IMR-90 (cell line): Measurements from ENCODE around the gene LETM1. TPM values are rescaled to one million over a fixed set of nuclear protein-coding genes. Genes with fewer than 3 reads are reported as not detected.

Experiments used
- ATAC-seq: fragments of 200-7000 bp; cut with Tn5 transposase; 2 replicates; pipeline ENCODE4 v1.9.1; 2020; ENCODE audit warnings: low read depth, mild to moderate bottlenecking, moderate library complexity
- BruUV-seq: library from RNA; stranded (reverse); fragments of 400-500 nt; replicated peaks from 2 replicates; lab custom pipeline; 2021; lab: Mats Ljungman, UMichigan
- CTCF ChIA-PET: fragments of 300-600 bp; formaldehyde crosslinking; extraction: SDS; loops from one replicate; lab custom pipeline; 2021; ENCODE audit warnings: antibody characterized with exemption; lab: Yijun Ruan, JAX
- POLR2A ChIA-PET: fragments of 300-600 bp; sonication (Branson Sonifier 250); formaldehyde crosslinking; loops from one replicate; lab custom pipeline; 2022; ENCODE audit warnings: antibody characterized with exemption; ENCODE audit not compliant: unreplicated experiment; lab: Charles Lee
- DNase-seq: peaks from one replicate; pipeline ENCODE4 v3.0.0; 2013
- H2AFZ ChIP-seq: replicated peaks from 2 replicates; pipeline ENCODE3; 2013; ENCODE audit warnings: low read length, mild to moderate bottlenecking; ENCODE audit not compliant: poor library complexity
- H2AK5ac ChIP-seq: 2 replicates; pipeline ENCODE4 v1.6.1; 2013; ENCODE audit warnings: low read depth, low read length, inconsistent platforms
- H2AK9ac ChIP-seq: replicated peaks from 2 replicates; pipeline ENCODE3; 2013; ENCODE audit warnings: mild to moderate bottlenecking, low read depth, low read length, moderate library complexity; ENCODE audit not compliant: poor library complexity
- H2BK120ac ChIP-seq: 2 replicates; pipeline ENCODE4 v1.6.1; 2013; ENCODE audit warnings: low read depth, low read length, inconsistent platforms
- H2BK15ac ChIP-seq: 3 replicates; pipeline ENCODE4 v1.6.1; 2013; ENCODE audit warnings: low read depth, low read length, inconsistent platforms
- H2BK20ac ChIP-seq: 2 replicates; pipeline ENCODE4 v1.6.1; 2013; ENCODE audit warnings: low read depth, mild to moderate bottlenecking, inconsistent platforms, low read length, moderate library complexity
- H2BK5ac ChIP-seq: 2 replicates; pipeline ENCODE4 v1.6.1; 2013; ENCODE audit warnings: mild to moderate bottlenecking, low read depth, low read length, inconsistent platforms; ENCODE audit not compliant: poor library complexity, severe bottlenecking
- H3K14ac ChIP-seq: replicated peaks from 2 replicates; pipeline ENCODE4 v1.6.1; 2013; ENCODE audit warnings: low read depth, low read length, inconsistent platforms
- H3K18ac ChIP-seq: 2 replicates; pipeline ENCODE4 v1.6.1; 2013; ENCODE audit warnings: low read depth, low read length, control low read depth
- H3K23ac ChIP-seq: 2 replicates; pipeline ENCODE4 v1.6.1; 2013; ENCODE audit warnings: low read depth, low read length, inconsistent platforms
- H3K27ac ChIP-seq: 2 replicates; pipeline ENCODE4 v1.5.1; 2013; ENCODE audit warnings: mild to moderate bottlenecking, control low read depth, low read length; ENCODE audit not compliant: insufficient read depth
- H3K27me3 ChIP-seq: 2 replicates; pipeline ENCODE4 v1.6.1; 2013; ENCODE audit warnings: low read length; ENCODE audit not compliant: control insufficient read depth, insufficient read depth
- H3K36me3 ChIP-seq: 2 replicates; pipeline ENCODE4 v1.6.1; 2013; ENCODE audit warnings: low read length, mixed read lengths; ENCODE audit not compliant: control insufficient read depth, insufficient read depth
- H3K4ac ChIP-seq: 2 replicates; pipeline ENCODE4 v1.6.1; 2013; ENCODE audit warnings: low read depth, low read length, inconsistent platforms
- H3K4me1 ChIP-seq: 2 replicates; pipeline ENCODE4 v1.6.1; 2013; ENCODE audit warnings: low read length, mixed read lengths; ENCODE audit not compliant: control insufficient read depth, insufficient read depth
- H3K4me2 ChIP-seq: 2 replicates; pipeline ENCODE4 v1.6.1; 2013; ENCODE audit warnings: low read depth, mild to moderate bottlenecking, control low read depth, low read length, moderate library complexity
- H3K4me3 ChIP-seq: 2 replicates; pipeline ENCODE4 v1.5.1; 2013; ENCODE audit warnings: low read depth, mild to moderate bottlenecking, control low read depth, low read length, moderate library complexity; ENCODE audit not compliant: insufficient read depth
- H3K56ac ChIP-seq: 2 replicates; pipeline ENCODE4 v1.6.1; 2013; ENCODE audit warnings: low read length, inconsistent platforms; ENCODE audit not compliant: insufficient read depth; ENCODE audit errors: extremely low read depth
- H3K79me1 ChIP-seq, 2 experiments: 2 replicates each; pipeline ENCODE4 v1.6.1; 2013; ENCODE audit warnings: low read length in 2 of 2, inconsistent platforms in 1 of 2, low read depth in 1 of 2
- H3K9ac ChIP-seq: 2 replicates; pipeline ENCODE4 v1.6.1; 2013; ENCODE audit warnings: low read depth, low read length, control low read depth
- H3K9me1 ChIP-seq: 2 replicates; pipeline ENCODE4 v1.6.1; 2013; ENCODE audit warnings: low read length, inconsistent platforms; ENCODE audit not compliant: insufficient read depth
- H3K9me3 ChIP-seq: 2 replicates; pipeline ENCODE4 v1.6.1; 2013; ENCODE audit warnings: low read length; ENCODE audit not compliant: control insufficient read depth, insufficient read depth
- H4K20me1 ChIP-seq: 2 replicates; pipeline ENCODE4 v1.6.1; 2013; ENCODE audit warnings: low read length, inconsistent platforms; ENCODE audit not compliant: insufficient read depth
- H4K5ac ChIP-seq: 2 replicates; pipeline ENCODE4 v1.6.1; 2013; ENCODE audit warnings: mild to moderate bottlenecking, low read depth, low read length, control low read depth
- H4K8ac ChIP-seq, 2 experiments: 2 replicates each; pipeline ENCODE4 v1.6.1; 2013; ENCODE audit warnings: low read depth in 2 of 2, low read length in 2 of 2, control low read depth in 1 of 2, inconsistent platforms in 1 of 2
- H4K91ac ChIP-seq: 2 replicates; pipeline ENCODE4 v1.6.1; 2013; ENCODE audit warnings: low read depth, low read length, inconsistent platforms; ENCODE audit not compliant: insufficient read depth
- BHLHE40 ChIP-seq: fragments of 150-350 bp; IDR thresholded peaks from 2 replicates; pipeline ENCODE4 v1.6.1; 2016; ENCODE audit warnings: mild to moderate bottlenecking, low read depth, low read length
- CEBPB ChIP-seq: IDR thresholded peaks from 2 replicates; pipeline ENCODE4 v1.6.1; 2012; ENCODE audit warnings: low read depth, low read length, improper control_type of control experiment
- CHD1 ChIP-seq: IDR thresholded peaks from 2 replicates; pipeline ENCODE4 v1.6.1; 2012; ENCODE audit warnings: low read depth, low read length, improper control_type of control experiment
- CTCF ChIP-seq: conservative IDR thresholded peaks from 2 replicates; pipeline ENCODE4 v1.5.1; 2012; ENCODE audit warnings: mild to moderate bottlenecking, low read depth, low read length, improper control_type of control experiment
- FOS ChIP-seq: fragments of 150-350 bp; IDR thresholded peaks from 2 replicates; pipeline ENCODE4 v1.6.1; 2016; ENCODE audit warnings: low read depth, low read length
- MAFK ChIP-seq: IDR thresholded peaks from 2 replicates; pipeline ENCODE4 v1.6.1; 2012; ENCODE audit warnings: low read depth, low read length, improper control_type of control experiment
- MAZ ChIP-seq: IDR thresholded peaks from 2 replicates; pipeline ENCODE4 v1.6.1; 2012; ENCODE audit warnings: low read depth, mild to moderate bottlenecking, low read length, improper control_type of control experiment, moderate library complexity, borderline replicate concordance
- MXI1 ChIP-seq: IDR thresholded peaks from 2 replicates; pipeline ENCODE4 v1.6.1; 2012; ENCODE audit warnings: low read depth, mild to moderate bottlenecking, low read length, moderate library complexity, borderline replicate concordance
- NFE2L2 ChIP-seq: fragments of 150-350 bp; IDR thresholded peaks from 2 replicates; pipeline ENCODE4 v1.6.1; 2016; ENCODE audit warnings: low read depth, mild to moderate bottlenecking, low read length
- POLR2A ChIP-seq: IDR thresholded peaks from 2 replicates; pipeline ENCODE4 v1.6.1; 2012; ENCODE audit warnings: mild to moderate bottlenecking, low read depth, low read length
- RAD21 ChIP-seq: IDR thresholded peaks from 2 replicates; pipeline ENCODE4 v1.6.1; 2012; ENCODE audit warnings: low read length, improper control_type of control experiment
- RCOR1 ChIP-seq: IDR thresholded peaks from 2 replicates; pipeline ENCODE4 v1.6.1; 2012; ENCODE audit warnings: mild to moderate bottlenecking, low read length, improper control_type of control experiment; ENCODE audit not compliant: insufficient replicate concordance
- RFX5 ChIP-seq: IDR thresholded peaks from 2 replicates; pipeline ENCODE4 v1.8.0; 2012; ENCODE audit warnings: low read depth, mild to moderate bottlenecking, low read length, moderate library complexity
- SMC3 ChIP-seq: fragments of 150-350 bp; IDR thresholded peaks from 2 replicates; pipeline ENCODE4 v1.6.1; 2016; ENCODE audit warnings: low read depth, mild to moderate bottlenecking, antibody characterized with exemption, low read length, moderate library complexity
- WGBS, 2 experiments: methylation state at CpG; one replicate each; pipeline versions ENCODE4 v1.1.5 to v1.1.7; 2013; ENCODE audit warnings: missing lambda C conversion rate in 2 of 2; ENCODE audit not compliant: insufficient read length in 1 of 2; ENCODE audit errors: extremely low coverage in 2 of 2; 5-methylcytosine and 5-hydroxymethylcytosine counted together
- dilution Hi-C: fragments of 300-500 bp; cut with HindIII; formaldehyde crosslinking; loops from one replicate; pipeline ENCODE4 v1.14.3; 2018; ENCODE audit warnings: low sequenced_read_pairs; ENCODE audit not compliant: unreplicated experiment
- in situ Hi-C: fragments of 300-500 bp; cut with MboI; formaldehyde crosslinking; loops from 3 replicates; pipeline ENCODE4 v1.14.3; 2019; ENCODE audit warnings: low sequenced_read_pairs, inconsistent platforms, mixed read lengths
- intact Hi-C: fragments of 100-400 bp; cut with micrococcal nuclease; formaldehyde crosslinking; loops from 2 replicates; pipeline ENCODE4 v1.10.0; 2022
- polyA plus RNA-seq, 3 experiments: library from polyadenylated mRNA; depleted of rRNA; stranded (reverse); fragments of >200 nt; gene quantifications; 2 replicates each; pipeline ENCODE4 v1.2.3, GENCODE V29; 2012; ENCODE audit warnings: low replicate concordance in 1 of 3
- total RNA-seq: library from RNA; depleted of rRNA; stranded (reverse); fragments of >200 nt; gene quantifications from 2 replicates; pipeline ENCODE4 v1.2.3, GENCODE V29; 2012
- TF ChIP-seq, protein P1 (sequence below): fragments of 150-350 bp; IDR thresholded peaks from 2 replicates; pipeline ENCODE4 v1.6.1; 2017; ENCODE audit warnings: mild to moderate bottlenecking, antibody characterized with exemption, low read length, low read depth
- TF ChIP-seq, protein P2 (sequence below): fragments of 150-350 bp; IDR thresholded peaks from 2 replicates; pipeline ENCODE4 v1.6.1; 2016; ENCODE audit warnings: low read depth, mild to moderate bottlenecking, low read length, moderate library complexity, borderline replicate concordance

LETM1 gene
- total and polyA plus RNA-seq, 2 of the 4 experiments (the other 2 are of a cell fraction) = 25.0 to 49.3 TPM

DNA sequence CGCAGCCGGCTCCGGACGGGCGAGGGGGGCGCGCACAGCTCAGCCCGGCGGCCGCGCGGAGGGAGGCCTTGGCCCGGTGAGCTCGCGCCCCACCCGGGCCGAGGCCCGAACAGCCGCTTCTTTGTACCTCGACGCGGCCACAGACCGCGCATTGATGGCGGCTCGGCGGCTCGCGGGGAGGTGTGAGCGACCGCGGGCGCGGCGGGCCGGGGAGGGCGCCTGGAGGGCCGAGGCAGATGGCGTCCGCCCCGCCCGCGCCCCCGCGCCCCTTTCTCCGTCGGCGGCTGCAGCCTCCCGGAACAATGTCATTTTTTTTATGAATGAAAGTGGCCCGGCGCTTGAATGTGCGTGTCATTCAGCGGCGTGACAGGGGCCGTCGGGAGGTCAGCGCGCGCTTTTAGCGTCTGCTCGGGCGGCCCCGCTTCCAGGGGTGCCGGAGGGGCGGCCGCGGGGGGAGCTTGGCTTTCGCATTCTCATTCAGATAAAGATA, 61.1 kb downstream of the LETM1 start:
- Histone ChIP-seq H3K9me3 (no peaks in the 10 kb centered on the region), H2BK15ac (no peak overlapping the region), H4K5ac (no peak overlapping the region), H3K4me3 (no peak overlapping the region; the same call in 1 of the 2 replicates), H3K23ac (no peak overlapping the region), H3K4me2 (no peak overlapping the region), H2AK5ac (no peak overlapping the region), H3K56ac (no peak overlapping the region), H3K27ac (no peak overlapping the region), H3K27me3 (peaks cover 54% of the 10 kb centered on the region), H3K18ac (no peak overlapping the region), H3K4me1 (peaks cover 2% of the 10 kb centered on the region; the same call in 1 of the 2 replicates), H4K8ac (no peak overlapping the region), H3K36me3 (no peaks in the 10 kb centered on the region), H3K9ac (no peak overlapping the region), H2AK9ac (no peak overlapping the region), H2BK5ac (no peak overlapping the region), H4K91ac (no peak overlapping the region), H4K20me1 (peaks cover 6% of the 10 kb centered on the region; the same call in 1 of the 2 replicates), H3K79me1 (no peaks in the 10 kb centered on the region), H3K14ac (no peak overlapping the region), H2AFZ (peak overlapping the region; percentile 53), H2BK20ac (no peak overlapping the region), H3K4ac (no peak overlapping the region), H2BK120ac (no peak overlapping the region), H3K9me1 (no peaks in the 10 kb centered on the region)
- in situ Hi-C loops (no loop called here), intact Hi-C loops (no loop called here), dilution Hi-C loops (no loop called here)
- ChIA-PET CTCF (interaction anchor here (0.6 kb wide), 1 partner anchor 70 kb away, joined by 4 read pairs; no protein-coding TSS in a partner anchor), POLR2A (no interaction called here)
- TF ChIP-seq RAD21 = no peak
- no peak for TF ChIP-seq POLR2A
- no peak for TF ChIP-seq NFE2L2
- TF ChIP-seq MAFK = no peak
- no peak for TF ChIP-seq BHLHE40
- TF ChIP-seq, protein P1, sequence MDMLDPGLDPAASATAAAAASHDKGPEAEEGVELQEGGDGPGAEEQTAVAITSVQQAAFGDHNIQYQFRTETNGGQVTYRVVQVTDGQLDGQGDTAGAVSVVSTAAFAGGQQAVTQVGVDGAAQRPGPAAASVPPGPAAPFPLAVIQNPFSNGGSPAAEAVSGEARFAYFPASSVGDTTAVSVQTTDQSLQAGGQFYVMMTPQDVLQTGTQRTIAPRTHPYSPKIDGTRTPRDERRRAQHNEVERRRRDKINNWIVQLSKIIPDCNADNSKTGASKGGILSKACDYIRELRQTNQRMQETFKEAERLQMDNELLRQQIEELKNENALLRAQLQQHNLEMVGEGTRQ = no peak
- TF ChIP-seq CEBPB = no peak
- no peak for TF ChIP-seq CHD1
- TF ChIP-seq MAZ = no peak
- TF ChIP-seq RCOR1 = no peak
- no peak for TF ChIP-seq CTCF
- TF ChIP-seq RFX5 = no peak
- no peak for TF ChIP-seq MXI1
- no peak for TF ChIP-seq SMC3
- no peak for TF ChIP-seq FOS
- TF ChIP-seq, protein P2, sequence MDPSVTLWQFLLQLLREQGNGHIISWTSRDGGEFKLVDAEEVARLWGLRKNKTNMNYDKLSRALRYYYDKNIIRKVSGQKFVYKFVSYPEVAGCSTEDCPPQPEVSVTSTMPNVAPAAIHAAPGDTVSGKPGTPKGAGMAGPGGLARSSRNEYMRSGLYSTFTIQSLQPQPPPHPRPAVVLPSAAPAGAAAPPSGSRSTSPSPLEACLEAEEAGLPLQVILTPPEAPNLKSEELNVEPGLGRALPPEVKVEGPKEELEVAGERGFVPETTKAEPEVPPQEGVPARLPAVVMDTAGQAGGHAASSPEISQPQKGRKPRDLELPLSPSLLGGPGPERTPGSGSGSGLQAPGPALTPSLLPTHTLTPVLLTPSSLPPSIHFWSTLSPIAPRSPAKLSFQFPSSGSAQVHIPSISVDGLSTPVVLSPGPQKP = no peak
- DNase-seq (no peak), ATAC-seq (no peak)
- BruUV-seq = no TSS peak
- WGBS, 2 experiments = 1% methylated on average over 17 of the region's 68 CpGs; no CpG with 5 or more reads in 1 of the 2 experiments
